Smooth muscle cell (in vitro differentiated cells): ENCODE data around the gene RBFOX2. TPM values are rescaled to one million over a fixed set of nuclear protein-coding genes. Genes with fewer than 3 reads are reported as not detected.

Experiments
- DNase-seq: peaks from one replicate; lab custom pipeline; 2025; ENCODE audit not compliant: unreplicated experiment; lab: John Stamatoyannopoulos, UW
- H2AFZ ChIP-seq: fragments of 200-600 bp; sonication (generic); 2 replicates; pipeline ENCODE4 v1.6.0; 2016; ENCODE audit warnings: antibody characterized with exemption, low read depth, mild to moderate bottlenecking
- H3F3A ChIP-seq: fragments of 200-600 bp; sonication (generic); 2 replicates; pipeline ENCODE4 v1.6.0; 2017; ENCODE audit warnings: antibody characterized with exemption, low read depth
- H3K27ac ChIP-seq: fragments of 200-600 bp; sonication (generic); 2 replicates; pipeline ENCODE4 v1.5.1; 2016; ENCODE audit warnings: low read depth, mild to moderate bottlenecking
- H3K27me3 ChIP-seq: fragments of 200-600 bp; sonication (generic); 2 replicates; pipeline ENCODE4 v1.6.1; 2016; ENCODE audit warnings: low read depth, mild to moderate bottlenecking
- H3K36me3 ChIP-seq: fragments of 200-600 bp; sonication (generic); 2 replicates; pipeline ENCODE4 v1.5.1; 2016; ENCODE audit warnings: low read depth
- H3K4me1 ChIP-seq: fragments of 200-600 bp; sonication (generic); 2 replicates; pipeline ENCODE4 v1.5.1; 2016; ENCODE audit warnings: low read depth
- H3K4me2 ChIP-seq: fragments of 200-600 bp; sonication (generic); 2 replicates; pipeline ENCODE4 v1.6.0; 2016; ENCODE audit warnings: mild to moderate bottlenecking
- H3K4me3 ChIP-seq: fragments of 200-600 bp; sonication (generic); 2 replicates; pipeline ENCODE4 v1.5.1; 2016; ENCODE audit warnings: mild to moderate bottlenecking
- H3K79me2 ChIP-seq: fragments of 200-600 bp; sonication (generic); 2 replicates; pipeline ENCODE4 v1.6.0; 2016; ENCODE audit warnings: low read depth, mild to moderate bottlenecking
- H3K9ac ChIP-seq: fragments of 200-600 bp; sonication (generic); 2 replicates; pipeline ENCODE4 v1.6.0; 2016; ENCODE audit warnings: low read depth
- H3K9me3 ChIP-seq: fragments of 200-600 bp; sonication (generic); replicated peaks from 2 replicates; pipeline ENCODE4 v1.5.1; 2016; ENCODE audit warnings: low read depth
- H4K20me1 ChIP-seq: fragments of 200-600 bp; sonication (generic); 2 replicates; pipeline ENCODE4 v1.6.0; 2016; ENCODE audit warnings: low read depth
- WGBS: methylation state at CpG from one replicate; pipeline ENCODE4 v1.1.7; 2016; ENCODE audit warnings: low lambda C conversion rate; 5-methylcytosine and 5-hydroxymethylcytosine counted together
- polyA plus RNA-seq: library from polyadenylated mRNA; unstranded; fragments of >200 nt; fragmentation: Nextera tagmentation; extraction: Ambion mirVana; gene quantifications from 2 replicates; pipeline ENCODE4 v1.2.1, GENCODE V29; 2016
- total RNA-seq: library from RNA; depleted of rRNA; stranded (reverse); fragments of >200 nt; gene quantifications from 2 replicates; pipeline ENCODE4 v1.2.3, GENCODE V29; 2014
- TF ChIP-seq, protein P1 (sequence below): fragments of 200-600 bp; sonication (generic); IDR thresholded peaks from 2 replicates; pipeline ENCODE4 v1.5.1; 2017; ENCODE audit warnings: borderline replicate concordance, mild to moderate bottlenecking, antibody characterized with exemption; ENCODE audit not compliant: insufficient read depth, poor library complexity, severe bottlenecking

RBFOX2 gene
- total and polyA plus RNA-seq, 2 experiments from 2014 or later, result 128 to 144 TPM

DNA sequence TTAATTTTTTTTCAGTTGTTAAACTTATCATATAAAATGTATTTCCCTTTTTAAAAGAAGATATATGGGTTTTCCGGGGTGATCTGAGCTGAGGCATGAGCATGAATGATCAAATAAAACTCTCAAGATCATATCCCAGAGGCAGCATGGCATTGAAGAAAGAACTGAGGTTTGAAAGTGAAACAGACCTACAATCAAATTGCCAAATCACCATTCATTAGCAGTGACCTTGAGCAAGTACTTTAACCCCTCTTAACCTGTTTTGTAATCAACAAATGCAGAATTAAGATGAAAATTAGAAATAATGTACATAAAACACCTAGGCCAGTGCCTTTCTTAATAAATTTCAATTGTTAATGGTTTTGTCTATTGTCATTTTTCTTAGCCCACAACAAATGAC is 116.0 kb downstream of the RBFOX2 start:
- DNase-seq, result no peak
- Histone ChIP-seq H3K4me3 (no peak overlapping the region), H2AFZ (no peak overlapping the region), H3K27ac (peak overlapping the region; percentile 0), H3K27me3 (no peaks in the 10 kb centered on the region), H3F3A (peaks cover 16% of the 10 kb centered on the region), H3K9ac (no peak overlapping the region), H3K9me3 (no peaks in the 10 kb centered on the region), H3K4me2 (no peak overlapping the region), H3K79me2 (peaks cover 75% of the 10 kb centered on the region), H4K20me1 (peaks cover 49% of the 10 kb centered on the region), H3K36me3 (no peaks in the 10 kb centered on the region), H3K4me1 (peaks cover 49% of the 10 kb centered on the region)
- TF ChIP-seq, protein P1, sequence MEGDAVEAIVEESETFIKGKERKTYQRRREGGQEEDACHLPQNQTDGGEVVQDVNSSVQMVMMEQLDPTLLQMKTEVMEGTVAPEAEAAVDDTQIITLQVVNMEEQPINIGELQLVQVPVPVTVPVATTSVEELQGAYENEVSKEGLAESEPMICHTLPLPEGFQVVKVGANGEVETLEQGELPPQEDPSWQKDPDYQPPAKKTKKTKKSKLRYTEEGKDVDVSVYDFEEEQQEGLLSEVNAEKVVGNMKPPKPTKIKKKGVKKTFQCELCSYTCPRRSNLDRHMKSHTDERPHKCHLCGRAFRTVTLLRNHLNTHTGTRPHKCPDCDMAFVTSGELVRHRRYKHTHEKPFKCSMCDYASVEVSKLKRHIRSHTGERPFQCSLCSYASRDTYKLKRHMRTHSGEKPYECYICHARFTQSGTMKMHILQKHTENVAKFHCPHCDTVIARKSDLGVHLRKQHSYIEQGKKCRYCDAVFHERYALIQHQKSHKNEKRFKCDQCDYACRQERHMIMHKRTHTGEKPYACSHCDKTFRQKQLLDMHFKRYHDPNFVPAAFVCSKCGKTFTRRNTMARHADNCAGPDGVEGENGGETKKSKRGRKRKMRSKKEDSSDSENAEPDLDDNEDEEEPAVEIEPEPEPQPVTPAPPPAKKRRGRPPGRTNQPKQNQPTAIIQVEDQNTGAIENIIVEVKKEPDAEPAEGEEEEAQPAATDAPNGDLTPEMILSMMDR, result no peak
- WGBS, result 92% methylated on average over 1 of the region's 1 CpG

DNA sequence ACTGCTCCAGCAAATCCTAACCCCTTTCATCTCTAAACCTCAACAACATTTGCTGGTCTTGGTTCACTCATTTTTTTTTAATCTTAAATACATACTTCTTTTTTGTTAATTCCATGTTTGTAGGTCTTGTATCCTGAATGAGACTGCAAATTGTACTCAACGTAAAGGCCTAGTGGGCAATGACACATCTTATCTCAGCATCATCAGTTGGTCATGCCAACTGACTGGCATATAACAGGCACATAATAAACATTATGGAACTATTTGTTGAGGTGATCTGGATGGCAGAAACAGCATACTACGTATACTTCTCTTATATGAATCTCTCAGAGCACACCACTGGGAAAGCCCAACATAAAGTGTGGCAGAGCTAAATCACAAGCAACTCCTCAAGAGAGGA is 116.7 kb downstream of the RBFOX2 start:
- Histone ChIP-seq H3K4me2 (no peak overlapping the region), H3K27ac (peak overlapping the region; percentile 75), H3F3A (peaks cover 16% of the 10 kb centered on the region), H3K36me3 (no peaks in the 10 kb centered on the region), H4K20me1 (peaks cover 46% of the 10 kb centered on the region), H2AFZ (no peak overlapping the region), H3K4me1 (peaks cover 49% of the 10 kb centered on the region), H3K27me3 (no peaks in the 10 kb centered on the region), H3K79me2 (peaks cover 75% of the 10 kb centered on the region), H3K4me3 (no peak overlapping the region), H3K9me3 (no peaks in the 10 kb centered on the region), H3K9ac (no peak overlapping the region)
- 82% methylated on average over 2 of the region's 2 CpGs for WGBS
- DNase-seq, result no peak
- TF ChIP-seq, protein P1, result no peak

DNA sequence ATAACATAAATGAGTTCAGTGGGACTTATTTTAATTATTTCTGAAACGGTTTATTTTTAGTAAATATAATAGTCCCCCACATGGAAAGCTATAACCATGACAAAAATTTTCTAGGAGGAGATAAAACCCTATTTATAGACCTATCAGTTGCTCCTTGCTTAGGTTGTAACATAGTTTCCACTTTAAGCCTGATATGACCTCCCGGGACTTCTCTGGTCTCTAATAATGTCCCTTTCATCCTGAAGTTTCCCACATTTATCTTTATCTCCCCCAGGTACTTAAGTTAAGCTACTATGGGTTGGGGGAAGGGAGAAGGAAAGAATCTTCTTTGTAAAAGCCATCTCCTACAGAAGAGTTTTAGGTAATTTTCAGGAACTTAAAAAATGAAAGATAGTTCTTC is 117.7 kb downstream of the RBFOX2 start:
- Histone ChIP-seq H3K9ac (no peak overlapping the region), H3K79me2 (peaks cover 75% of the 10 kb centered on the region), H3K36me3 (no peaks in the 10 kb centered on the region), H2AFZ (no peak overlapping the region), H3K4me2 (peak overlapping the region; percentile 63), H4K20me1 (peaks cover 50% of the 10 kb centered on the region), H3K9me3 (no peaks in the 10 kb centered on the region), H3K27ac (peak overlapping the region; percentile 75), H3K27me3 (no peaks in the 10 kb centered on the region), H3F3A (peaks cover 14% of the 10 kb centered on the region), H3K4me1 (peaks cover 44% of the 10 kb centered on the region), H3K4me3 (no peak overlapping the region)
- TF ChIP-seq, protein P1, result no peak
- WGBS, result 30% methylated on average over 2 of the region's 2 CpGs
- no peak for DNase-seq

DNA sequence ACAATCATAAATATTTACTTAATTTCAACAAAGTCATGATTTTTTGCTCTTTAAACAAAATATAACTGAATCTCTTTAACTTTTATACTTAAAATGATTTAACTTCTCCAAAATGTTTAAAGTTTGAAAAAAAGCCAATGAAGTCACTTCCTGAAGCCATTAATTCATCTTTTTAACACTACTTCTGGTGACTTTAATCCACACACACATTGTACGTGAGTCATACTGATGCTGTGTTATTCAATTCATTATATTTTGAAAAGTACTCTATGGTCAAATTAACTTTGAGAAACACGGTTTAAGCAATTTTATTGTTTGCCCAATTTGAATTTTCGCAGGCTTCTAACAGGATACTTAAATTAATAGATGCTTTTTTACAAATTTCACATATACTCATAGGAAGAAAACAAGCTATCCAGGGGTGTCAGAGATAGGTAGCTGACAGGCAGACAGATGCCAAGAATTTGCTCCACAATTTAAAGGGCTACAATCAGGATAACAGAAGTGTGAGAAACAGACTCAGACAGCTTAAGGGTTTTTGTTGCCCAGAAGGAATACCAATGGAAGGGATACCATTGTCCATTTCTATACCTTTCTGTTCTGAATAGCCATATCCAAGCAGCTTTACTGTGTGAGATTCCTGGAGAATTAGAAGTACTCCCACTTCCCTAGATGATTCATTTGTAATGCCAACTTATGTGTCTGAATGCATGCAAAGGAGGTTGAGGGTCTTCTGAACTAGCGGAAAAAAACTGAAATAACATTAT is 118.4 kb downstream of the RBFOX2 start:
- Histone ChIP-seq H3K9ac (no peak overlapping the region), H3K36me3 (no peaks in the 10 kb centered on the region), H3F3A (peaks cover 7% of the 10 kb centered on the region), H3K4me1 (peaks cover 37% of the 10 kb centered on the region), H3K79me2 (peaks cover 83% of the 10 kb centered on the region), H2AFZ (no peak overlapping the region), H3K27me3 (no peaks in the 10 kb centered on the region), H4K20me1 (peaks cover 49% of the 10 kb centered on the region), H3K9me3 (no peaks in the 10 kb centered on the region), H3K27ac (peak overlapping the region; percentile 75), H3K4me3 (no peak overlapping the region), H3K4me2 (peak overlapping the region; percentile 63)
- WGBS, result 56% methylated on average over 4 of the region's 4 CpGs
- TF ChIP-seq, protein P1, result no peak
- DNase-seq, result no peak
